Ectodermal cell (in vitro differentiated cells): ENCODE data around the gene GOT1.

Experiments
- H3K27ac ChIP-seq: 2 replicates; pipeline ENCODE4 v1.7.0; 2013; ENCODE audit warnings: mild to moderate bottlenecking, low read depth, low read length; ENCODE audit not compliant: insufficient read depth, poor library complexity, severe bottlenecking
- H3K27me3 ChIP-seq: 2 replicates; pipeline ENCODE4 v1.7.0; 2013; ENCODE audit warnings: mild to moderate bottlenecking, low read length; ENCODE audit not compliant: insufficient read depth, control insufficient read depth, poor library complexity, severe bottlenecking
- H3K36me3 ChIP-seq: one replicate; pipeline ENCODE4 v1.7.0; 2013; ENCODE audit warnings: low read length; ENCODE audit not compliant: control insufficient read depth, insufficient read depth
- H3K4me1 ChIP-seq: one replicate; pipeline ENCODE4 v1.7.0; 2013; ENCODE audit warnings: low read length; ENCODE audit not compliant: control insufficient read depth, insufficient read depth
- H3K4me3 ChIP-seq: 2 replicates; pipeline ENCODE4 v1.7.0; 2013; ENCODE audit warnings: low read depth, low read length, control low read depth; ENCODE audit not compliant: insufficient read depth
- H3K9me3 ChIP-seq: 2 replicates; pipeline ENCODE4 v1.7.0; 2013; ENCODE audit warnings: mild to moderate bottlenecking, low read length, moderate library complexity; ENCODE audit not compliant: control insufficient read depth
- WGBS, 2 experiments: methylation state at CpG; one replicate each; pipeline ENCODE4 v1.1.7; 2013; ENCODE audit warnings: missing lambda C conversion rate in 2 of 2; 5-methylcytosine and 5-hydroxymethylcytosine counted together

GOT1 gene

GRCh38 chr10:99366666-99367065 lies 63.8 kb downstream of the GOT1 start:
- no peaks in the 10 kb centered on the region for H3K9me3 ChIP-seq
- H3K4me3 ChIP-seq = no peak overlapping the region
- no peaks in the 10 kb centered on the region for H3K4me1 ChIP-seq
- 77 to 92% methylated on average over 1 to 2 of the region's 2 CpGs for WGBS, 2 experiments
- H3K27ac ChIP-seq = no peak overlapping the region
- no peaks in the 10 kb centered on the region for H3K27me3 ChIP-seq
- H3K36me3 ChIP-seq = no peaks in the 10 kb centered on the region

- H3K27me3 ChIP-seq = no peaks in the 10 kb centered on the region
- H3K9me3 ChIP-seq = no peaks in the 10 kb centered on the region
- H3K27ac ChIP-seq = no peak overlapping the region
- no peak overlapping the region for H3K4me3 ChIP-seq
- 100% methylated on average over 1 of the region's 1 CpG for WGBS, 2 experiments
- no peaks in the 10 kb centered on the region for H3K4me1 ChIP-seq
- no peaks in the 10 kb centered on the region for H3K36me3 ChIP-seq
Measured at GRCh38 chr10:99365736-99366135, 64.7 kb downstream of the GOT1 start.

- Histone ChIP-seq H3K4me3 (no peak overlapping the region), H3K4me1 (no peaks in the 10 kb centered on the region), H3K36me3 (no peaks in the 10 kb centered on the region), H3K9me3 (no peaks in the 10 kb centered on the region), H3K27ac (no peak overlapping the region), H3K27me3 (no peaks in the 10 kb centered on the region)
- WGBS, 2 experiments = 75 to 88% methylated on average over 1 of the region's 1 CpG
Measured at GRCh38 chr10:99365311-99365710, 65.1 kb downstream of the GOT1 start.

- WGBS, 2 experiments = 94 to 98% methylated on average over 3 of the region's 4 CpGs
- no peaks in the 10 kb centered on the region for H3K4me1 ChIP-seq
- H3K27me3 ChIP-seq = no peaks in the 10 kb centered on the region
- no peaks in the 10 kb centered on the region for H3K9me3 ChIP-seq
- no peak overlapping the region for H3K4me3 ChIP-seq
- H3K27ac ChIP-seq = no peak overlapping the region
- no peaks in the 10 kb centered on the region for H3K36me3 ChIP-seq
Measured at GRCh38 chr10:99364125-99364524, 66.3 kb downstream of the GOT1 start.

GRCh38 chr10:99360934-99361333 lies 69.5 kb downstream of the GOT1 start:
- 85 to 88% methylated on average over 5 of the region's 5 CpGs for WGBS, 2 experiments
- Histone ChIP-seq H3K27me3 (no peaks in the 10 kb centered on the region), H3K4me1 (no peaks in the 10 kb centered on the region), H3K9me3 (no peaks in the 10 kb centered on the region), H3K36me3 (no peaks in the 10 kb centered on the region), H3K27ac (no peak overlapping the region), H3K4me3 (no peak overlapping the region)

- Histone ChIP-seq H3K27ac (no peak overlapping the region), H3K4me3 (no peak overlapping the region), H3K27me3 (no peaks in the 10 kb centered on the region), H3K9me3 (no peaks in the 10 kb centered on the region), H3K4me1 (no peaks in the 10 kb centered on the region), H3K36me3 (no peaks in the 10 kb centered on the region)
- 5 to 25% methylated on average over 1 of the region's 1 CpG for WGBS, 2 experiments
Measured at GRCh38 chr10:99358101-99358500, 72.3 kb downstream of the GOT1 start.

GRCh38 chr10:99357691-99358090 lies 72.7 kb downstream of the GOT1 start:
- no peaks in the 10 kb centered on the region for H3K27me3 ChIP-seq
- no peaks in the 10 kb centered on the region for H3K4me1 ChIP-seq
- H3K27ac ChIP-seq = no peak overlapping the region
- no peak overlapping the region for H3K4me3 ChIP-seq
- 71 to 75% methylated on average over 3 of the region's 3 CpGs for WGBS, 2 experiments
- no peaks in the 10 kb centered on the region for H3K36me3 ChIP-seq
- H3K9me3 ChIP-seq = no peaks in the 10 kb centered on the region

- no peaks in the 10 kb centered on the region for H3K27me3 ChIP-seq
- H3K9me3 ChIP-seq = no peaks in the 10 kb centered on the region
- no peaks in the 10 kb centered on the region for H3K4me1 ChIP-seq
- 57 to 100% methylated on average over 1 of the region's 1 CpG for WGBS, 2 experiments
- H3K27ac ChIP-seq = no peak overlapping the region
- no peak overlapping the region for H3K4me3 ChIP-seq
- H3K36me3 ChIP-seq = no peaks in the 10 kb centered on the region
Measured at GRCh38 chr10:99353182-99353581, 77.2 kb downstream of the GOT1 start.

GRCh38 chr10:99347672-99348071 lies 82.8 kb downstream of the GOT1 start:
- 79 to 85% methylated on average over 4 of the region's 5 CpGs for whole genome bisulfite sequencing, 2 experiments
- Histone ChIP-seq H3K27me3 (no peaks in the 10 kb centered on the region), H3K4me1 (no peaks in the 10 kb centered on the region), H3K27ac (no peak overlapping the region), H3K4me3 (no peak overlapping the region), H3K9me3 (no peaks in the 10 kb centered on the region), H3K36me3 (no peaks in the 10 kb centered on the region)
